Medulla oblongata (tissue), 1 donor: ENCODE data around the gene IFNA6.

Experiments
- DNase-seq: peaks from one replicate; pipeline ENCODE4 v3.0.0-alpha.2; 2015; ENCODE audit errors: extremely low spot score

Gene IFNA6

DNA sequence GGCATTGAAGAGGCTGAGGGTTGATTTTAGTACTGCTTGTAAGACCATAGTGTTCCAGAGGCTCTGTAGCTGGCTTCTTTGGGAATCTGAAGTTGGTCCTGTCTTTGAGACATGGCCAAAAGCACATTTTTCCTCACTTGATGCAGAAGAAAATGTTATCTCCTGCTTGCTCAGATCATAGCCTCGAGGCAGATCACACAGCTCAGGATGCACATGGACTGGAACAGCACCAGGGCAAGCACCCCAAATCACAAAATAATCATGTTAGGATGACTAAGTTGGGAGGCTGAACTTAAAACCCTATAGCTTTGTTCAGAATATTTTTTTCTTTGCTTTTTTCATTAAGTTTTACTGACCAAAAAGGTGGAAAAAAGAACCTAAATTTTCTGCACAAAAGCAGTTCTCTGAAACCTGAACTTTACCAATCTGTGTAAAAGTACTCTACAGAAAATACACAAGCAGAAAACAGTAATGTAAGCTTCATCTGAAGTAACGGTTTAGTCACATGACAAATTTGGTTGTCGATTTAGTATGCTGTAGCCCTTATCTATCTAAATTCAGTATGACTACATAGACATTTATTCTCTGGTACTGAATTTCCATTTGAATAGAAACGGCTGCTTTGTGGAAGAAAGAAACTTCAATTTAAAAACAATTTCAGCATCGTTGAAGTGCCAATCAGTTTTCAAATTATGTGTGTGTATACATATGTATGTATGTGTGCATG lies 18.8 kb downstream of the IFNA6 start:
- DNase-seq: no peak

DNA sequence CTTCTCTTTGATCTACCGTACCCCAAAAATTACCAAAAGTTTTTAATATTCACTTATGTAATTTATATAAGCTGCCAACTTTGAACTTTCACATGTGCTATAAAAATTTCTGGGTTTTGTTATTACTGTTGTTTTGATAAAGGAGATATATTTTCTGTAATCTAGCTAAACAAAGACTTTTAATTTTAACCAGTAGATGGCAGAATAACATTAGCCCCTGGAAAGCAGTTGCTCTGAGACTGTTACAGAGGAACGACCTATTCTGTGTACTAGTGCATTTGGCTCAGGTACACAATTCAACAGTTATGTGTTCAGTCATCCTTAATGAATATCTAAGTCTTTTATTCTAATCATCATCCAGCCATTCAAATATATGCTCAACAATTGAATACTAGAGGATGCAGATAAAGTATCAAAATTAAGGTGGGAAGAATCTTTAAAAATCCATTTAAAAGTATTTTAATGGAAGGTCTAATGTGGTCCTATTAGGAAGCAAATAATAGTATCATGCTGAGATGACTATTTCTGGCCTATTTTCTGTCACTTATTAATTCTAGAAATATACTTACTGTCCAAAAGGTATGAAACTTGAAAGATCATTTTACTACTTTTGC lies 24.1 kb downstream of the IFNA6 start:
- DNase-seq: peak; percentile 74

DNA sequence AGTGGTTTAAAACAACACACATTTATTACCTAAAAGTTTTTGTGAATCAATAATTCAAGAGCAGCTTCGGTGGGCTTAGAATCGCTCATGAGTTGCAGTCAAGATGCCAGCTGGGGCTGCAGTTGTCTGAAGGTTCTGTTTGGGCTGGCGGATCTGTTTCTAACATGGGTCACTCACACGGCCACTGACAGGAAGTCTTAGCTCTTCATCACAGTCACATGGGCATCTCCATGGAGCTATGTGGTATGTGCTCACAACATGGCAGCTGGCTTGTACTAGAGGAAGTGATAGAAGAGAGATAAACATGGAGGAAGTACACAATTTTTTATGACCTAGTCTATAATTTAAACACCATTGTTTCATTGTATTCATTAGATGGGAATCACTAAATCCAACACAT lies 26.6 kb downstream of the IFNA6 start:
- DNase-seq: no peak

DNA sequence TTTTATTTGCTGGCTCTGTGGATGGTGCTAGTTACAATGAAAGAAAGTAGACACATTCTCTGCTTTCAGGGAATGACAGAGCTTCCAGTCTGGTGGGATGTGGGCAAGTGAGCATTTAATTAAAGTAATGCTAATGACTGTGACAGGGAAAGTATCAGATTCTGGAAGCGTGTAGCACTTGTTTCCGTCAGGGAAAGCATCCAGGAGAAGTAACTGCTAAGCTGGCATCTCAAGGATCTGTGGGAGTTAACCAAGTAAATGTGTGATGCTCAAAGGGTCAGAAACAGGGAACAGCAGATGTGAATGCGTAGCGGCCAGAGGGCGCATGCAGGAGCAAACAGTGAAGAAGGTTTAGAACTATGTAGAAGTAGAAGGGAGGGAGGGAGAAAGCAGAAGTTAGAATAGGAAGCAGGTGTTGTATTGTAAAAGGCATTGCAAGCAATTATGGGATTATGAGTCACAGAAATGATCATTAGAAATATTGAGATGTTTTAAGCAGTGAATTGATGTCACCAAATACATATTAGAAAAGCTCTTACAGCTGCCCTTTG lies 27.7 kb downstream of the IFNA6 start:
- no peak for DNase-seq

DNA sequence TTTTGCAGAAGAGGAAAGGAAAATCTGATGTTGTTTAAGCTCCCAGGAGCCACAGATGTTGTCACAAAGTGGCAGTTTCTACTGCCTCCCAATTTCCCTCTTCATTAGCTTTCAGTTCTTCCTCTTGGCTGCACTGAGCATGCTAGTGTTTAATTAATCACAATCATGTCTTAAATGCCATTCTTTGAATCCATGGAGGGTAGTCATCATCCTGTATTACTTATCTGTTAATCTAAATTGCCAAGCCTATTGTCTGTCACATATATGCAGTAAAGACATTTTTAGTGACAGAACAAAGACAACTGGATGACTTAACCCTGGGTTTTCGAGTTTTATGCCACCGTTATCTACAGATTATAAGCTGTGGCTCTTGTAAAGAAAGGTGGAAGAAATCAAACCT lies 30.2 kb downstream of the IFNA6 start:
- DNase-seq: no peak

DNA sequence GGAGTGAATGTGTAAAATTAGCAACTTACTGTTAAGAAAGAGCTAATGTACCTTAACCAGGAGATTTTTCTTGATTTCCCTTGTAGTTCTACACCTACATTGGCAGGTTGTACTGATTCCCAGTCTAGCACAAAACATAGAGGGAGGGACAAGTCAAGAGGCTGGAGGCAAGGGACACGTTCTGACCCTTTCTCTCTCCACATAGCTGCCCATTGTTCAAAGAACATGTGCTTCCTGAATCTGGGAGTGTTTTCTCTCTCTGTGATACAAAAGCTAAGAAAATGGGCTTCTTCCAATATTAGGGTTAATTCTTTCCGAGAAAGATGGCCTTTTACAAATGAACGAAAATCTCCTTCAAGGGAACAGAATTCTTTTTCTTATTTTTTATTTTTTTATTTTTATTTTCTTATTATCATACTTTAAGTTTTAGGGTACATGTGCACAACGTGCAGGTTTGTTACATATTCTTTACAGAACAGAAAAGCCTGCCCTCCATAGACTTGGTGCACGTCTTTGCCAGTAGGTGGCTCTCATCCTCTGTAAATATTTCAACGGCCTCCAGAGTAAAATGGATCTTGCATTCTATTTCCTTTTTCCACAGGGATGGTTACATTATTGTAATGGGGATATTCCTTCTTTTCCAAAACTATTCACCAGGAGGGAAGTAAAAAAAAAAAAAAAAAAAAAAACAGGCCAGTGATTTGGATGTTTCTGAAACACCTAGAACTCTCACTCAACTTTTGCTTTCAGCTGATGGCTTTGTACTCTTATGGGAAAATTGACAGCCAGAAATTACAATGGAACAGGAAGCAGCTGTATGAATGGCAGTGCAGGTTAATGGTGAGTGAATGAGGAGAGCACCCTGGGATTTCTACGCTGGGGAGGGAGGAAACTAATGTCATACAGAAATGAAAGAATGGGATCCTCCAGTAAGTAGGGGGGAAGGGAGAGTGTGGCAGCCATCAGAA lies 32.4 kb downstream of the IFNA6 start:
- peak; percentile 71 for DNase-seq

DNA sequence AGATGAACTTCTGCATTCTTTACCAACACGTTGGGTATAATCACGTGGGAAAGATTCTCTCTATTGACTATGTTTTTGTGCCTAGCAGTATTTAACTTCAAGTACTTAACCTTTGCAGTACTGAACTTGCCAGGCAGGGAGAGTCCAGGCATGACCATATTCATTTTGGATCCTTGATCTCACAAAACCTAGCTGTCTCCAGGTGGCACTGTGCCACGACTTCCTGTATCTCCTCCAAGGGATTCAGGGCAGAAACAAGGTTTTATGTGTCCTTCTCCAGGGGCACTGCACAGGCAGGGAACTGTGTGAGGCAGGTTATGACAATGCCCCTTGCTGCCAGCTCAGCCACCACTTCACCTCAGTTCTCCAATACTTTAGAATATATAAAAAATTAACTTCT lies 33.8 kb downstream of the IFNA6 start:
- no peak for DNase-seq

DNA sequence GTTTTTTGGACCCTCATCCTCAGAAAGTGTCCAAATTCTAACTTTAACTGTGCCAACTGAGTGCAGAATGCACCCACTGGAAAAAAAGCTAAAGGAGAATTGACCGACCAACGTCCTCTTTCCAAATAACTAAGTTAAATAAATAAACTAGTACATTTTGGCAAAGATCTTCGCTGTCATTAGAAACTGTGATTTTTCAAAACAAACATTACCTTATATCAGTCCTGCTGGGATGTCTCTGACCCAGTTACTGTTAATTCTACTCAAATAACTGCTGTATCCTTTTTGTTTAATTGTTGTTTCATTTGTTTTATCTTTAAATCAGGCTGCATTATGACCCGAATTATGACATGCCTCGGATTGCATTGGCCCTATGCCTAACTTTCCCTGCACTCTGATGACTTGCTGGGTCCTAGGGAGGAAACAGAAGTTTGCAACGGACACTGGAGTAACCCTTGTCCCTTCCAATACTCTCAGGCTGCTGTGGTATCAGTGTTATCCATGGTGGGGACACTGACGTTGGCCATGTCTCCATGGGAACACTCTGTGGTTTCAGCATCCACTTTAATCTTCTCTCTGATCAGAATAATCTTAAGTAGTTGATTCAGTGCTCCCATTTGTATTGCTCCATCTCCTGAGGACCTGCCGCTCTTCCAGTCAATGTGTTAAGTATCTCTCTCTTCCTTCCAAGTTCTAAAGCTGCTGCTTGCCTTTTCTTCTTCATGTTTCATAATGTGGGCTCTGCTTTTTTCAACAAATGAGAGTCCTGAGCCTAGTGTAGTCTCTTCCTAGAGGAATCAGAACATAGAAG lies 34.5 kb downstream of the IFNA6 start:
- no peak for DNase-seq

DNA sequence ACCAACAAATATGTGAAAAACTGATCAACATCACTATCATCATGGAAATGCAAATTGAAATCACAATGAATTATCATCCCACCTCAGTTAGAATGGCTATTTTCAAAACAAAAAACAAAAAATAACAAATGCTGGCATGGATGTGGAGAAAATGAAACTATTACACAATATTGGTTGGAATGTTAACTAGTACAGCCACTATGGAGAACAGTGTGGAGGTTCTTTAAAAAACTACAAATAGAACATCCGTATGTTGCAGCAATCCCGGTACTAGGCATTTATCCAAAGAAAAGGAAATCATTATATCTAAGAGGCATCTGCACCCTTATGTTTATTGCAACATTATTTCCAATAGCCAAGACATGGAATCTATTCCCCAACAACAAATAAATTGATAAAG lies 36.5 kb downstream of the IFNA6 start:
- no peak for DNase-seq

DNA sequence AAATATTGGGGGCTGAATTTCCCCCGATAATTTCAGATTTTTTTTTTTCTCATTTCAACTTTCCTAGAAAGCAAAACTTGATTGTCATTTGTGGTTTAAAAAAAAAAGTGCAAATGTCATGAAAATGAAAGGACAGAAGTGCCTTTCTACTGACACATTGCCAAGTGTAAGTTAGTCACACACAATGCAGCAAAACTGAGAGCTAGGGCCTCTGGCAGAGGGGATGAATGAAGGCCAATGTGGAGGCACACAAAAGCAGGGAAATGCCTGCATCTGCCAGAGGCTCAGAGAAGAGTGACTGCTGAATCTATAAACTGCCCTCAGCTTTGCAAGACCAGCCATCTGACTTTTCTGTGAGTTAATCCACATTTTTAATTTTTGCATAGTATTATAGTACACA lies 38.8 kb downstream of the IFNA6 start:
- DNase-seq: peak; percentile 35

DNA sequence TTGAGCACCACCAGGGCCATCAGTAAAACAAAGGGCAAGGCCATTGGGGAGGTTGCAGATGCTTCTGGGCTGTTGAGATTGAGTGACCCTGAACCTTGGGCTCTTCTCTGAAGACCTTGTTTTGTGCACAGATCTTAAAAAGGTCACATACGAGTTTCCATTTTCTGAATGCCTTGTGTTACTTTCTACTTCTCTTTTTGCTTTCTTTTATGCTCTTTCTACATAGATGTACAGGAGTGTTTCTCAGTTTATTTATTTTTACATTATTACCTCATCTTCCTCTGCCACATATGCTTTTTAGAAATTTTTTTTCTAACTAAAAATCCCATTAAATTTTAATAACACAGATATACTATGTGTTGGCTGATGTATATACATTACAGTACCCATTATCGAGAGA lies 45.5 kb downstream of the IFNA6 start, which contains the start of gene IFNA5:
IFNA5 (minus strand) TSS at position 101 of the 400 bp plus-strand sequence; CDS start at position 44, 57 bp downstream.
- DNase-seq: no peak
